ENCODE measurements around the gene VWDE.

VWDE gene

GRCh38 chr7:12328888-12329770 is 74.5 kb downstream of the VWDE start:
- DNase-seq (ENCODE audit: low read depth) = no peak

GRCh38 chr7:12327922-12328321 is 75.7 kb downstream of the VWDE start:
- no peak for DNase-seq (ENCODE audit: low read depth)

GRCh38 chr7:12325646-12326045 is 78.0 kb downstream of the VWDE start:
- no peak for DNase-seq (ENCODE audit: low read depth)

- DNase-seq (ENCODE audit: low read depth) = no peak
Measured at GRCh38 chr7:12323415-12323814, 80.2 kb downstream of the VWDE start.

GRCh38 chr7:12322903-12323300 is 80.8 kb downstream of the VWDE start:
- DNase-seq (ENCODE audit: low read depth) = no peak

- no peak for DNase-seq (ENCODE audit: low read depth)
Measured at GRCh38 chr7:12322284-12322902, 81.3 kb downstream of the VWDE start.

- DNase-seq (ENCODE audit: low read depth) = no peak
Measured at GRCh38 chr7:12320987-12321647, 82.5 kb downstream of the VWDE start.

GRCh38 chr7:12320241-12320986 is 83.3 kb downstream of the VWDE start:
- no peak for DNase-seq (ENCODE audit: low read depth)

- DNase-seq (ENCODE audit: low read depth) = no peak
Measured at GRCh38 chr7:12317675-12318074, 86.0 kb downstream of the VWDE start.

GRCh38 chr7:12316925-12317324 is 86.7 kb downstream of the VWDE start:
- DNase-seq (ENCODE audit: low read depth) = no peak

GRCh38 chr7:12315049-12315448 is 88.6 kb downstream of the VWDE start:
- DNase-seq (ENCODE audit: low read depth) = no peak

GRCh38 chr7:12314199-12314598 is 89.5 kb downstream of the VWDE start:
- DNase-seq (ENCODE audit: low read depth) = no peak

- DNase-seq (ENCODE audit: low read depth) = no peak
Measured at GRCh38 chr7:12305502-12305901, 98.2 kb downstream of the VWDE start.

- no peak for DNase-seq (ENCODE audit: low read depth)
Measured at GRCh38 chr7:12303495-12303894, 100.2 kb downstream of the VWDE start.

GRCh38 chr7:12303062-12303461 is 100.6 kb downstream of the VWDE start:
- DNase-seq (ENCODE audit: low read depth) = no peak

GRCh38 chr7:12300415-12300814 is 103.2 kb downstream of the VWDE start:
- DNase-seq (ENCODE audit: low read depth) = no peak

GRCh38 chr7:12299367-12299766 is 104.3 kb downstream of the VWDE start:
- DNase-seq (ENCODE audit: low read depth) = no peak

GRCh38 chr7:12297283-12298108 is 106.2 kb downstream of the VWDE start:
- no peak for DNase-seq (ENCODE audit: low read depth)

GRCh38 chr7:12296051-12296570 is 107.6 kb downstream of the VWDE start:
- no peak for DNase-seq (ENCODE audit: low read depth)

GRCh38 chr7:12294701-12295100 is 109.0 kb downstream of the VWDE start:
- DNase-seq (ENCODE audit: low read depth) = no peak

GRCh38 chr7:12291870-12292269 is 111.8 kb downstream of the VWDE start:
- no peak for DNase-seq (ENCODE audit: low read depth)

Data from activated gamma-delta T cell treated with anti-CD3 and anti-CD28 coated beads, Interleukin-2, amount 50 U/mL, for 16 hours (primary cell).